HG02588 (cell line): Measurements from ENCODE around the gene B4GALNT3.

Source experiments
- ATAC-seq: cut with Tn5 transposase; IDR thresholded peaks from one replicate; pipeline ENCODE4 v1.9.1; 2021; ENCODE audit warnings: mild to moderate bottlenecking, moderate library complexity; ENCODE audit not compliant: unreplicated experiment

The B4GALNT3 gene

DNA sequence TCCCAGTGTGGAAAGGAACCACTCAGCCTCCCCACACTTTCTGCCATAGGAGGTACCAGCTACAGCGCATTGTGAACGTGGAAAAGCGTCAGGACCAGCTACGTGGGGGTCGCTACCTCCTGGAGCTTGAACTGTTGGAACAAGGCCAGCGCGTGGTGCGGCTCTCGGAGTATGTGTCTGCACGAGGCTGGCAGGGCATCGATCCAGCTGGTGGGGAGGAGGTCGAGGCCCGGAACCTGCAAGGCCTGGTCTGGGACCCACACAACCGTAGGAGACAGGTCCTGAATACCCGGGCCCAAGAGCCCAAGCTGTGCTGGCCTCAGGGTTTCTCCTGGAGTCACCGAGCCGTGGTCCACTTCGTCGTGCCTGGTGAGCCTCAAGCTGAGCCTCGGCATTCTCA lies 96.8 kb downstream of the B4GALNT3 start:
- no peak for ATAC-seq

DNA sequence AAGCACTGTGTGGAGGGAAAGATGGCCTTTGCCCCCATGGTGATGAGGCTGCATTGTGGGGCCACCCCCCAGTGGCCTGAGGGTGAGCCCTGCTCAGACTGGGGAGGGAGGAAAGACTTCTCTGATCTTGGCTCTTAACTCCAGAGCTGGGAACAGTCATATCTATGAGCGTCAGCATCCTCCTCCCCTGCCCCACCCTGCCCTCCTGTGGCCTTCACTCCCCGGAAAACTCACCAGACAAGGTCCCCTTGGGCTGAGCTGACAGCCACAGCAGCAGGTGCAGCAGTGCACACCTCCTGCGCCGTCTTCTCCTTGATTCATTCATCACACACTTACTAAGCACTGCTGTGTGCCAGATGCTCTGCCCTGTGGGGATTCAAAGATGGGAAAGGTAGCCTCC lies 98.8 kb downstream of the B4GALNT3 start:
- no peak for ATAC-seq

DNA sequence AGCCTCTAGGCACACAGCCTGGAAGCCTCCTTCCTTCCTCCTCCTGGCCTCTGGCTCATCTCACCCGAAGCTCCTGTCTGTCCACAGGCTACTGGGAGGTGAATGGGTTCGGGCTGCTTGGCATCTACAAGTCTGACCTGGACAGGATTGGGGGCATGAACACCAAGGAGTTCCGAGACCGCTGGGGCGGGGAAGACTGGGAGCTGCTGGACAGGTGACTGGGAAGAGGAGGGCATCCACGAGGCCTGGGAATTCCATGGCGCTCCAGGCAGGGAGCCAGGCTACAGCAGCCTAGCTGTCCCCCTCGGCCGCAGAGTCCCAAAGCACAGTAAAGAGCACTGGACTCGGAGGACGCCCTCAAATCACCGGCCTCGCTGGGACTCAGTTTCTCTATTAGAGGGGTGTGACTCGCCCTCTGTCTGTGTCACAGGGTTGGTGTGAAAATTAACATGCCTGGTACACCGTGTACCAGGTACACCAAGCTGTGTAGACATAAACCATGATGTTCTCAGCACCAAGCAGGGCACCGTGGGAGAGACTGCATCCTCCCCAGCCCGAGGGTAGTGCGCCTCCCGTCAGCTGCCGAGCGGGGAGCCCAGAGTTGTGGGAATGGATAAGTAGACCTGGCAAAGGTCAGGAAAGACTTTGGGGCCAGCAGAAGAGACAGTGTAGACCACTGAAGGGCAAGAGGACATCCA lies 99.6 kb downstream of the B4GALNT3 start:
- ATAC-seq: no peak

DNA sequence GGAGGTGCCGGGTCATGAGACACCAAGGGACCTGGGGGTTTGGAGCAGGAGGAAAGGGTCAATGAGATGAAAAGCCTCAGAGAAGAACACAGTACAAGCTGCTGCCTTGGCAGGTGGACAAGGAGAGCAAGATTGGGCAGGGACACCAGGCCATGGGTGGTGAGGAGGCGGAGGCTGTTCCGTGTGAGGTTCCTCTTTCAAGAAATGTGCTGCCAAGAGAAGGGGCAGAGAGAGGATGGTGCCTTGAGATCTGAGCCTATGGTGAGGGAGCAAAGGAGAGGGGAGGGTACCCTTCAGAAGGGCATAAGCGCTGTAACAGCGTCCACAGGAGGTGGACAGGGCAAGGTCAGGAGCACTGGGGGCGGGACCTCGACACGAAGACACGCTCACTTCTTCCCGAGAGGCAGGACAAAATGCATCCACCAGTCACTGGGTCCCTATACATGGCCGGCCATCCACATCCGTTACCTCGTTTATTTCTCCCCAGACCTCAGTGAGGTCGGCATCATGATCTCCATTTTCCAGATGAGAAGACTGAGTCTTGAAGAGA lies 100.2 kb downstream of the B4GALNT3 start:
- ATAC-seq: no peak

DNA sequence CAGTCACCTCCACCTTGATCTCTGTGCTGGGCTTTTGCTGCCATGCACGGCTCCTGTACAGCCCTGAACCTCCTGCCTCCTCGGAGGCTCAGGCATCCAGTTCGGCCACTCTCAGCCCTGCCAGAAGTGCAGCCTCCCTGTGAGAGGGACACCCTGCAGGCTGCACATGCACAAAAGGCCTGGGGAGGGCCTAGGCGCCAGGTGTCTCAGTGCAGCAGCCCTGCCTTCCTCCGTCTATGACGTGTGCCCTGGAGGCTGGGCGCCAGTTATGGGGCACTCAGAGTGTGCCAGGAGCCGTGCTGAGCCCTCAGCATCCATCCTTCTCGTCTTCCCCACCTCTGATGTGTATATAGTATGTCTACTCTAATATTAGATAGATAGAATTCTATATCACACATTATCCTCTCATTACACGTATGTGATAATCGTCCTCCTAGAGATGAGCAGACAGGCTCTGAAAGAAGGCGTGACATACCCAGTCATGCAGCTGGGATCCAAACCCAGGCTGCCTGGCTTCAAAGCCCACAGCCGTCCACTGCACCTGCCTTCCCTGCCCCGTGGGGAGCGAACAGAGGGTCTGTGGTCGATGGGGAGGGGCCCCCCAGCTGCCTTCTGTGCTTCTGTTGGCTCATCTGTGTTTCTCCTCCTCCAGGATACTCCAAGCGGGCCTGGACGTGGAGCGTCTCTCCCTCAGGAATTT lies 101.1 kb downstream of the B4GALNT3 start:
- no peak for ATAC-seq

DNA sequence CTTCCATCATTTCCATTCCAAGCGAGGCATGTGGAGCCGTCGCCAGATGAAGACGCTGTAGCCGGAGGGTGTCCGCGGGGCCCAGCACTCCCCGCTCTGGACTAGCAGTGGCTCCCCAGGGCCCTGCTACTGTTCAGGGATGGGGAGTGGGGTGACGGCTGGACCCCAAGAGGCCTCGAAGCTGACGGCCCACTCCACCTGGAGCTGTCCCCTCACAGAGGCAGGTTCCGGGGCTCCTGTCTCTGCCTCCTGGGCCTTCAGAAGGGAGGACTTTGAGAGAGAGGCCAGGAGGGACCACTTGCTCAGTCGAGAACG lies 101.6 kb downstream of the B4GALNT3 start:
- no peak for ATAC-seq

DNA sequence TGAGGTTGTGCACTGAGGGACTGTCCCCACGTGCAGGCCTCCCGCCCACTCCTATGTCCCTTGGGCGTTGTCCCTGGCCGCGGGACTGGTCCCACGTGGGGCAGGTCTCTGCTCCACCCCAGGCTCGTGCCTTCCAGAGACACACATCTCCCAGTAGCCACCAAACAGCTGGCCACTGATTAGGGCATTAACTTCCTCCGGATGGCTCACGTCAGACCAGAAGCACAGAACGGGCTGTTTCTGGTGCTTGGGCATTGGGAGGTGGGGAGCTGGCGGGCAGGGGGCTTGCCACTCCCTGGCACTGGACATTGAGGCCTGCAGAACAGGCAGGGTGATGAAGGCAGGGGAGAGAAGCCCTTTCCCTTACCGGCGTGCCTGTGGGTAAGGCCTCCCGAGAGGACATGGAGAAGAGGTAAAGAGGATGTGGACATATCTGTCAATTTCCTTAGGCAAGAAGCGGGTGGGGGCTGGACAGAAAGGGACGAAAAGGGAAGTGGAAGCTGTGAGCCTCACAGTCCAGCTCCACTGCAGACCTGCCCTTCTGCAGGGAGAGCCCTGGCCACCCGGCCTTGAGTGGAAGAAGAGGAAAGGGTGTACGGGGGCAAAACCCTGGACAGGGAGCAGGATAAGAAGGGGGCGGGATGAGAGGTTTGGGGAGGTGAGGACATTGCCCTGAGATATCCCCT lies 102.3 kb downstream of the B4GALNT3 start:
- no peak for ATAC-seq

DNA sequence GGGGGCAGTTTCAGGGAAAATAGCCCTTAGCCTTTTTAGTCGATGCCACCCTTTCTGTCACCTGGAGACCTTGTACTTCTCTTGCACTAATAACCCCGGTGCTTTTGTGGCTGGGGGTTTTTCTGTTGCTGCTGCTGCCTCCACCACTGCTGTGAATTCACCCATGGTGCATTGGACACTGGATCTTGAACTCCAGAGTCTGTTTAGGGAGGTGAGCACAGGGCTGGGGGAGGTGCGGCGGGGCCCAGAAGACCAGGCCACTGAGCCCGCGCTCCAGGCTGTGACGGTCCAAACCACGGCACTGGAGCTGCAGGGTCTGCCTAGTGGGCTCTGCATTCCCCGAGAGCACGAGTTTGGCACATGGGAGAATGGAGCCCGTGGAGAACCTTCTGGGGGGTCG lies 102.9 kb downstream of the B4GALNT3 start:
- no peak for ATAC-seq

DNA sequence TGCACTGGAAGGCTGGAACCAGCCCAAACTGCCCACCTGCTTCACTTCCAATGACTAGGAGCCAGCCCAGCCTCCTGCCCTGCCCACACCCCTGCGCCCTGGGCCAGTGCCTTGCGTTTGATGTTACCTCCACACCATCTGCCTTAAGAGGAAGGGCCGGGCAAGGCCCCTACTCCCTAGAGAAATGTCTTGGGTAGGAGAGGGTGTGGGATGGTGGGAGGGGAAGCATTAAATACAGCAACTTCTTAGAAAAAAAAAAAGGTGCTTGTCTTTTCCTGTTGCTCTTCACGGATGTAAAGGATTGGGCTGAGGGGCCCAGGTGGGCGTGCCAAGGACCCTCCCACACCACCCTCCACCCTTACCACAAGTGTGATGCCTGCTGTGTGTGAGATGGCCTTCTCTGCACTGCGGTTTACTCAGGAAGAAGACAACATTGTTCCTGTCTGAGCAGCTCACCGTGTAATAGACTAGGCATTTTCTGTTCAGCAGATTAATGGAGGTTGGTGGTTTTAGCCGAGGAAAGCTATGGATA lies 103.6 kb downstream of the B4GALNT3 start:
- ATAC-seq: no peak

DNA sequence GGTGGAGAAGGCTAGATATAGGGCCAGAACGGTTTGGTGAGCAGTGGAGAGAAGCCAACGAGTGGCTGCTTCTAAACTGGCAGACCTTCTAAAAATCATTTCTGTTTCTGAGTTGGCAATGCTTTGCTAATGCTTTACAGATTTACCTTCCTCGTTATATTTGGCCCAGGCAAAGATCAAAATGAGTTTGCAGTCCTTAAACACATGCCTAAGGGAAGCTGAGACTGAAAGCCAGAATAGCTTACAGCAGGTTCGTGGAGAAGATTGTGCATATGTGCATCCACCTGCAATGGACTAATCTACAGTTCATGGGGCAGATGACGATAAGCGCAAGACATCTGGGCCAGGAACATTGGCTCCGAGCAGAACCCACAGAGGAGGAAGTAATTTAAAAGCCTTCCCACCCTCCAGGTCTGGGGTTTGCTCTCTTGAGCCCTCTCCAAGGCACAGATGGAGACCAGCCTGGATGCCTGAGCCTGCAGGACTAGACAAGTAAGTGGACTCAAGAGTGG lies 104.1 kb downstream of the B4GALNT3 start:
- ATAC-seq: no peak

DNA sequence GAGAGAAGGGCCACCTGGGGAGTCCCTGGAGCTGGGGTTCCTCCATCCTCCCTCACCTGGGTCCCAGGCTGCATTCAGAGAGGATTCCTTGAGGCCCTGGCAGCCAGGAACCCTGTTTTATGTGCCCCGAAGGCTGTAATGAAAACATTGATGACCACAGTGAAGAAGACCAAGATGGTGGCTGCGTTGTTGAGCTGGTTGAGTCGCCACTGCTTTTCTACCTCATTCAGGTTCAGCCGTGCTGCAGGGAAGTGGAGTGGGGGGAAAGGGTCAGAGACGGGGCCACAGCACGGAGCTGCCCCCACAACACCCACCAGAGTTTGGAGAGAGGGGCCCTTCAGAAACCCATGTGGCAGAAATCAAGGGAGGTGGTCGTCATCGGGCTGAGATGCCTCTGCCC lies 105.4 kb downstream of the B4GALNT3 start:
- ATAC-seq: no peak

DNA sequence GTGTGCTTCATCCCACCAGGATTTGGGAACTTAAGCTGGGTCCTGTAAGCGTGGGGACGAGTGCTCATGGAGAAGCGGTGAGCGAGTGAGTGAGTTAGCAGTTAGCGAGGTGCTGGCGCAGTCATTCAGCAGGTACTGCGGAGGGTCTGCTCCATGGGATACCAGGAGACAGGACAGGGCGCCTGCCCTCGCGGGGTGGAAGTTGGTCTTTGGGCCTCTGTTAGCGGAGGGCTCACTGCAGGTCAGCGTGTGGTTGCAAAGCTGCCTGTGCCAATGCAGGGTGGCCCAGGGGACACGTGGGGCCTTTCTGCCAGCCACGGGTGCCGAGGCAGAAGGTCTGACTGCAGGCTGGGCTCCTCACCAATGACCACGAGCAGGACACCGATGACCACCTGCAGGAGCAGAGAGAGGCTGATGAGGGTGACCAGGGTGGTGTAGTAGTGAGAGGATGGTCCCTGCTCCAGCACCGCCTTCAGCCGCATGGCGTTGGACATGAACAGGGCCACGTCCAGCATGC lies 105.9 kb downstream of the B4GALNT3 start:
- no peak for ATAC-seq

DNA sequence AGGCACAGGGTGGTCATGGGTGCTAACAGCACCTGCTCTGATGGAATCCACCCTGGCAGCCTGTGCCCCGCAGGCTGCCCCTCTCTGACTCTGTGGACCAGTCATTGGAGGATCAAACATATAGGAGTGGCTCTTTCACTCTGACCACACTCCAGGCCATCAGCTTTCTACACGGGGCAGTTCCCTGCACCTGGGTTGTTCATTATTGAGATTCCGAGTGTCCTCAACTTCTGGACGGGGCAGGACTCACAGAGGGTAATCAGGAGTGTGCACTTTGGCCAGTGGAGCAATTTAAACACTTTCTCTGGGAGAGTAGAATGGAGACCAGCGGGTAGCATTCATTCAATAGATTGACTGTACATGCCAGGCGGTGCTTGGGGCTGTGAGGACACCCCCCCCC lies 108.7 kb downstream of the B4GALNT3 start:
- no peak for ATAC-seq

DNA sequence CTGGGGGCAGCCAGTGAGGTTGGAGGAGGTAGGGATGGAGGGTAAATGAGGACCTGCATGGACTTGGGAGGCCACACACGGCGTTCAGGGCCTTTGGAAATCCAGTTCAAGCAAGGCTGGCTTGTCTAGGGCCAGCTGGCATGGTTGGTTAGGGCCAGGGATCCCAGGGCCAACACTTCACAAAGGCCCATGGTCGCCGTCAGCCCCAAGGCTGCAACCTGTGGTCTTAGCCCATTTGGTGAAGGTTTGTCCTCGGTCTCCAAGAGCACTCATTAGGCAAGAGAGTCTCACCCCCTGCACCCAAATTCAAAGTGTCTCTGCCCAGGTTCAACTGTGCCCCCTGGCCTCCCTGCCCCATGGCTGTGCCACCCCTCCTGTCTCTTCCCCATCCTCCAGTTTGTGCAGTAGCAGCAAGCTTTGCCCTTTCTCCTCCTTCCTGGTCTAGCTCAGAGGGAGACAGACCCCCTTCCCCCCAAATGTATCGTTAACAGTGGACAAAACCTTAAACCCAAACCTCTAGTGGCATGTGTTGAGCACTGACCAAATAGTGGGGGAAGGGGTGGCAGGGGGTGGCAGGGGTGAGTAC lies 109.4 kb downstream of the B4GALNT3 start:
- ATAC-seq: no peak

DNA sequence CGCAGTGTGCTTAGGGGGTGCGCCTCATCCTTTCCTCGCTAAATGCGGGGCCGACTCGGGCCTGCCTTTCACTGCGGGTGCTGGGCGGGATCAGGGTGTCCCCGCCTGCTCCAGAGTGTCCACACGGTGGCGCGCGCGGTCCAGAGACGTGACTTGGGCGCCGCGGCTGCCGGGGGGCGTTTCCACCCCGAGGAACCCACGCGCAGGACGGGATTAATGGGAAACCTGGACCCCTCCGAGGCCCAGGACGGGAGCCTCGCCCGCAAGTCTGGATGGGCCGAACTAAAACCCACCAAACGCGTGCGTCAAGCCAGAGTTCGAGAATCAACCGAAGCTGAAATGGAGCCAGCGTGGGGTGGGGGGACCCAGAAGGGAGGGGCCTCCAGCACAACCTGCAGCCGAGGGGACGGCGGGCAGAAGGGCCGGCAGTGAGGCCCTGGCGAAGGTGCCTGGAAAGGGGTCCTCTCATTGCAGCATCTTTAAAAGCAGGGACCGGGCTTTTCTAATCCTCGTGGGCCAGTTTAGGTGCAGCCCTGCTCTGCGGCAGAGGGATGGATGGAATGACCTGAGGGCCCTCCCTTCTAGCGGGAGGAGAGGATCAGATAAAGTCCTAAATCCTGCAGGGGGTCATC lies 110.2 kb downstream of the B4GALNT3 start:
- no peak for ATAC-seq

DNA sequence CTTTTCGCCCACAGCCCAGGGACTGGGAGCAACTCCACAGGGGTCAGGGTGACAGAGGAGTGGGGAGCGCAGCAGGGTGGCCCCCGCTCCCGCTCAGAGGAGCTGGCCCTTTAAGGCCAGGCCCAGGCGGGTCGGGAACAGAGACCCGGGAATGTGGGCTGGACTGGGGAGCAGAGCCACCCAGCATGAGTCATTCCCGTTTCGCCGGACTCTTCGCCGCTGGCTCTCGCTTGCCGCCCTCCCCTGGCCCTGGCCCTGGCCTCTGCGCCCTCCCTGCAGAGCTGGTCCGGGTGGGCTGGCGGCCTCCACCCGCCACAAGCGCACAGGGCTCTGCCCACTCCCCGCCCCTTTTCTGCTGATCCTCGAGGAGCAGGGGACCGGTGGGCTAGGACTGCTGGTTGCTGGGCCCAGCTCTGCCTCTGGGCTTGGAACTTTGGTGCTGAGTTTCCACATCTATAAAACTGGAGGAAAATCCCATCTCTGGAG lies 110.7 kb downstream of the B4GALNT3 start:
- no peak for ATAC-seq

DNA sequence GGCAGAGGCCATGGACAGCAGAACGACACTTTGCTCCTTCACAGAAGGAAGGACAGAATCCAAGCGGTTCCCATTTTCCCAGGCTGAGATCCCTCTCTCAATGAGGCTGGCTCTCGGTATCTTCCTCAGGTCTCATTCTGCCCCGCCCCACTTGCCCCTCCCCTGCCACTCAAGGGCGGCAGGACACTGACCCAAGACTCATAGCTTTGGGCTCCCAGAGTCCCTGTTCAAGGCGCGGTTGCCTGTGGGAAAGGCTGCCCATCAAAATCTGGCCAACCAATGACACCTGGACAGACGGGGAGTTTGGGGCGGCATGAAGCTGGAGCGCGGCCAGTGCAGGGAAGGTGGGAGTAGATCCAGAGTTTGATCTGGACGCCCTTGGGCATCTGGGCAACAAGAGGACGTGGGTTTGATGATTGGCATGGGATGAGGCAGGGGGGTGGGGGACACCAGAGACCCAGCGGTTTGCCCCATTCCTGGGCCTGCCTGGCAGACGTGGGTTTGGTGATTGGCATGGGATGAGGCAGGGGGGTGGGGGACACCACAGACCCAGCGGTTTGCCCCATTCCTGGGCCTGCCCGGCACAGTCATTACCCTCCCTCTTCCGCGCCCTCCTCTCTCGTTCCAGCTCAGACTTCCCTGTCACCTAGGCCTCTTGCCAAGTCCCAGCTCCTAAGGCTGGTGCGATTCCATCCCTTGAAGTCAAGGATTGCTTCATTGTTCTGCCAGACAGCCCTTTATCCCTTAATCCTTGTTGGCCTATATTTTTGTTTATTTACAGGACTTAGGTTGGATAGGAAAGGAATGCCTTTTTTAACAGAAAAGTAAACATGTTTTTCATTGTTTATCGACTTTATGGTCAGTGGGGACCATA lies 111.4 kb downstream of the B4GALNT3 start:
- ATAC-seq: no peak

DNA sequence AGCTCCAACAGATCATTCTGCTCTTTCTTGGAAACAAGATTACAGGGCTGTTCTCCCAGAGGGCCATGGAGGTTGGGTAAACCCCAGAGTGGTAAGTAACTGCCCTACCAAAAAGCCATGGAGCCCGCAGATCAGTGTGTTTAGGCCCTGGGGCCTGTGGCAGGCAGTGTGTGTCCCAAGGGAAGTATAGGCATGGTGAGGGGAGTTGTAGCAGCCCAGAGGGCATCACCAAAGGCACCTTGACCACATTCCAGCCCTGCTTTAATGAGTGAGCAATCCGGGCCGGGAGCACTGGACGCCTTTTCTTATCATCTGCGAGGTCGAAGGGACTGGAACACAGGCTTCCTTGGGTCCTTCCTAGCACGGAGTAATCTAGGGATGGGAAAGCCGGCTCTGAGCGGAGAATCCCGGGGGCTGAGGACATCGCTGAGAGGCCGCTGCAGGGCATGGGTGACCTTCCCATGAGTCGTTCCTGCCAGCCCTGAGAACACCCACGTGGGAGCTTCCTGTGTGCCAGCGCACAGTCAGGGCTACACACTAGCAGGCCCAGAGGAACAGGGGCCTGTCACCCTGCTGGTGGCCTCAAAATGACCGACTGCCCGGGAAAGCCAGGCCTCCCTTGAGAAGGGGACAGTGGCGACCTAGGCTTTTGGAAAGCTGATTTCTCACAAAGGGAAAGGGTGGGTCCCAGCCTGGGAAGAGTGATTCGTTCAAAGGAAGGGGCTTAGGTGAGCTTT lies 112.2 kb downstream of the B4GALNT3 start:
- no peak for ATAC-seq

DNA sequence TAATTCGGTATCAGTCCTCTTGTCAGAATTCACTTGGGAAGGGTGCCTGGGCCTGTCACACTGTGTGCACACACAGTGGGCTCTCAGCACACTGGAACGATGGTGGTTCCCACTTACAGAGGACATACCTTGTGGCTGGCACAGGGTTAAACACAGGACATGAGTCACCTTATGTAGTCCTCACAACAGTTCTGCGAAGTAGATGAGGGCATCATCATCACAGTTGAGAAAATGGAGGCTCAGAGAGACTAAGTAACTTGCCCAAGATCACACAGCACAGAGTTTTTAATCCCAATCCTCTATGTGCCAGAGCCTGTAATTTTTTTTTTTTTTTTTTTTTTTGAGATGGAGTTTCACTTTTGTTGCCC lies 112.8 kb downstream of the B4GALNT3 start:
- no peak for ATAC-seq
